MM.1S (cell line): ENCODE measurements around the gene MYO9B.

Source experiments
- CTCF ChIP-seq: fragments of 300-600 bp; sonication (generic); IDR thresholded peaks from 2 replicates; pipeline ENCODE4 v1.5.1; 2016; ENCODE audit warnings: antibody characterized with exemption, low read length, mixed read lengths
- EZH2 ChIP-seq: fragments of 300-600 bp; sonication (generic); optimal IDR thresholded peaks from 2 replicates; pipeline ENCODE3; 2017; ENCODE audit warnings: low read depth, mild to moderate bottlenecking, antibody characterized with exemption, low read length, mixed read lengths

DNA sequence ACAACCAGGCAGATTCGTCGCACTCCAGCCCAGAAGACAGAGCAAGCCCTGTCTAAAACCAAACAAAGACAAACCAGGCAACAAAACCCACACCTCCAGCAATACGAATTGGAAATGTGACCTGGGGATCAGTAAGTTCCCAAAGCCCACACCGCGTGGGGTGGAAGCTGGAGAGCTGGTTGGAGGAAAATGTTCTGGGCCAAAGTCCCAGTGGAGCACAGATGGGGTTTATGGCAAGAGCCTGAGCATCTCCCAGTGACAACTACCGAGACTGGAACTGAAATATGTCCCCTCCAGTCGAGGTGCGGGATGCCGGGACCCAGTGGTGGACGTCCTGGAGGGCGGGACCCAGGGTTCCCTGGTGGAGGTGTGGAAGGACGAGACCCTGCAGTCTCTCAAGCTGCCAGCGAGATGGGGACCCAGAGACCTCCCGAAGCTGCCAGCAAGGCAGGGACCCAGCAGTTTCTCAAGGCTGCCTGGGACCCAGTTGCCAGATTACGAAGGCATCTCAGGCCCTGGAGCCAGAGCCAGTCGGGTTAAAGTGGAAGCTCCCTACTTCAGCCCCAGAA lies 26.6 kb upstream of the MYO9B start:
- TF ChIP-seq CTCF = no peak
- TF ChIP-seq EZH2 = no peak
